Measurements from ENCODE around the gene FIGN. TPM values are rescaled to one million over a fixed set of nuclear protein-coding genes. Genes with fewer than 3 reads are reported as not detected.
A peak's percentile ranks its signal among the peaks of the same experiment; 100 is the strongest.

FIGN gene
- total and polyA plus RNA-seq, 2 of the 13 experiments (the other 11 are each of a cell fraction or from before 2014, with no cell fraction given), result 6.6 to 6.7 TPM

- TF ChIP-seq ZFP90 (CRISPR knock-in tag; IDR thresholded peaks at IDR 0.05; ENCODE audit: borderline replicate concordance) (no peak), ZNF512 (CRISPR knock-in tag; IDR thresholded peaks at IDR 0.05) (no peak), NR2F6 (IDR thresholded peaks at IDR 0.05) (no peak), NR2F6 (CRISPR knock-in tag; IDR thresholded peaks at IDR 0.05) (no peak), CAMTA2 (CRISPR knock-in tag; IDR thresholded peaks at IDR 0.05; ENCODE audit: borderline replicate concordance) (no peak), ZNF660 (CRISPR knock-in tag; IDR thresholded peaks at IDR 0.05; ENCODE audit: borderline replicate concordance, low read depth) (no peak), ZNF577 (CRISPR knock-in tag; IDR thresholded peaks at IDR 0.05; ENCODE audit: borderline replicate concordance, low read depth) (no peak), IRF2 (CRISPR knock-in tag; IDR thresholded peaks at IDR 0.05) (no peak), POGZ (CRISPR knock-in tag; IDR thresholded peaks at IDR 0.05) (peak; percentile 55; the same call in 1 of the 2 replicates), PRDM15 (CRISPR knock-in tag; IDR thresholded peaks at IDR 0.05) (no peak), SOX13 (IDR thresholded peaks at IDR 0.05) (no peak), SOX13 (CRISPR knock-in tag; conservative IDR thresholded peaks at IDR 0.05 in 1 of 2, IDR thresholded peaks at IDR 0.05 in 1 of 2) (peak in 1 of 2 experiments; percentile 13; a peak in 1 of 4 replicates), NAIF1 (CRISPR knock-in tag; IDR thresholded peaks at IDR 0.05; ENCODE audit: borderline replicate concordance) (no peak), HNRNPK (IDR thresholded peaks at IDR 0.05; ENCODE audit: low read depth, low read length, poor library complexity, severe bottlenecking) (no peak), CHD2 (IDR thresholded peaks at IDR 0.05; ENCODE audit: low read depth, low read length) (no peak), SMARCE1 (IDR thresholded peaks at IDR 0.05; ENCODE audit: borderline replicate concordance) (no peak), CCDC6 (CRISPR knock-in tag; IDR thresholded peaks at IDR 0.05) (no peak), ATF4 (CRISPR knock-in tag; IDR thresholded peaks at IDR 0.05) (peak in 1 of 2 experiments; percentile 79; a peak in 2 of 4 replicates), ZNF879 (CRISPR knock-in tag; IDR thresholded peaks at IDR 0.05) (no peak), PPARG (CRISPR knock-in tag; conservative IDR thresholded peaks at IDR 0.05) (no peak), RXRB (CRISPR knock-in tag; IDR thresholded peaks at IDR 0.05; ENCODE audit: borderline replicate concordance) (no peak), ARID3A (IDR thresholded peaks at IDR 0.05; ENCODE audit: low read depth, low read length) (no peak)
These were observed 71.2 kb downstream of the FIGN start (continued) for GRCh38 chr2:163664610-163665009.

Data from HepG2 (cell line).